PC-9 (cell line): Measurements from ENCODE around the gene ARID3B.

Source experiments
- EZH2 ChIP-seq: fragments of 200-600 bp; sonication (generic); IDR thresholded peaks from 2 replicates; pipeline ENCODE4 v1.8.0; 2017; ENCODE audit warnings: antibody characterized with exemption, low read depth
- TF ChIP-seq, protein P1 (sequence below): fragments of 200-600 bp; sonication (generic); conservative IDR thresholded peaks from 2 replicates; pipeline ENCODE4 v1.6.1; 2017; ENCODE audit warnings: mixed run types, antibody characterized with exemption, mild to moderate bottlenecking, moderate library complexity

DNA sequence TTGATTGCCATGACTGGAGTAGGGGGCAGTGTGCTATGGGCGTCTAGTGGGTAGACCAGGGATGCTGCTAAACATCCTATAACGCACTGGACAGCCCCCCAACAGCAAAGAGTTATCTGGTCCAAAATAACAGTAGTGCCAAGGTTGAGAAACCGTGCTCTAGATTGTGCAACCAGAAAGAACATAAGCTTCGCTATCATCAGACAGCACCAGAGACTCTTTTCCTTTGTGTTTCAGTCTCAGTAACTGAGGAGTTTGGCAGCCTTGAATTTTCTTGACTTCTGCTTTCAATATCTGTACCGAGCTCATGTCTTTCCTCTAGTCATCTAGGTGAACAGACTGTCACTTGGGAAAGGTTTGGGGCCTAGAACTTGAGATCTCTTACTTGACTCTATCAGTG, 8.8 kb downstream of the ARID3B start:
- TF ChIP-seq, protein P1, sequence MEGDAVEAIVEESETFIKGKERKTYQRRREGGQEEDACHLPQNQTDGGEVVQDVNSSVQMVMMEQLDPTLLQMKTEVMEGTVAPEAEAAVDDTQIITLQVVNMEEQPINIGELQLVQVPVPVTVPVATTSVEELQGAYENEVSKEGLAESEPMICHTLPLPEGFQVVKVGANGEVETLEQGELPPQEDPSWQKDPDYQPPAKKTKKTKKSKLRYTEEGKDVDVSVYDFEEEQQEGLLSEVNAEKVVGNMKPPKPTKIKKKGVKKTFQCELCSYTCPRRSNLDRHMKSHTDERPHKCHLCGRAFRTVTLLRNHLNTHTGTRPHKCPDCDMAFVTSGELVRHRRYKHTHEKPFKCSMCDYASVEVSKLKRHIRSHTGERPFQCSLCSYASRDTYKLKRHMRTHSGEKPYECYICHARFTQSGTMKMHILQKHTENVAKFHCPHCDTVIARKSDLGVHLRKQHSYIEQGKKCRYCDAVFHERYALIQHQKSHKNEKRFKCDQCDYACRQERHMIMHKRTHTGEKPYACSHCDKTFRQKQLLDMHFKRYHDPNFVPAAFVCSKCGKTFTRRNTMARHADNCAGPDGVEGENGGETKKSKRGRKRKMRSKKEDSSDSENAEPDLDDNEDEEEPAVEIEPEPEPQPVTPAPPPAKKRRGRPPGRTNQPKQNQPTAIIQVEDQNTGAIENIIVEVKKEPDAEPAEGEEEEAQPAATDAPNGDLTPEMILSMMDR: no peak
- TF ChIP-seq EZH2: no peak
